Subcutaneous adipose tissue (tissue), 4 donors: ENCODE results near the gene BRSK1. TPM values are rescaled to one million over a fixed set of nuclear protein-coding genes. Genes with fewer than 3 reads are reported as not detected.

ENCODE experiments used
- CTCF ChIP-seq: fragments of 450-650 bp; IDR thresholded peaks from one replicate; pipeline ENCODE4 v1.5.1; 2016; ENCODE audit warnings: low read depth, mild to moderate bottlenecking, control low read depth, antibody characterized with exemption, moderate library complexity
- small RNA-seq: library from RNA; depleted of rRNA; stranded (forward); fragments of <200 nt; gene quantifications from one replicate; pipeline ENCODE3, GENCODE V24; 2016
- total RNA-seq, 4 donors: library from RNA; depleted of rRNA; stranded (reverse); fragments of >200 nt; gene quantifications; one replicate each; pipeline ENCODE4 v1.1.0, GENCODE V29; 2016

Gene BRSK1
- total RNA-seq, 4 donors from 2014 or later = 0.38 to 1.1 TPM; not detected in 2

DNA sequence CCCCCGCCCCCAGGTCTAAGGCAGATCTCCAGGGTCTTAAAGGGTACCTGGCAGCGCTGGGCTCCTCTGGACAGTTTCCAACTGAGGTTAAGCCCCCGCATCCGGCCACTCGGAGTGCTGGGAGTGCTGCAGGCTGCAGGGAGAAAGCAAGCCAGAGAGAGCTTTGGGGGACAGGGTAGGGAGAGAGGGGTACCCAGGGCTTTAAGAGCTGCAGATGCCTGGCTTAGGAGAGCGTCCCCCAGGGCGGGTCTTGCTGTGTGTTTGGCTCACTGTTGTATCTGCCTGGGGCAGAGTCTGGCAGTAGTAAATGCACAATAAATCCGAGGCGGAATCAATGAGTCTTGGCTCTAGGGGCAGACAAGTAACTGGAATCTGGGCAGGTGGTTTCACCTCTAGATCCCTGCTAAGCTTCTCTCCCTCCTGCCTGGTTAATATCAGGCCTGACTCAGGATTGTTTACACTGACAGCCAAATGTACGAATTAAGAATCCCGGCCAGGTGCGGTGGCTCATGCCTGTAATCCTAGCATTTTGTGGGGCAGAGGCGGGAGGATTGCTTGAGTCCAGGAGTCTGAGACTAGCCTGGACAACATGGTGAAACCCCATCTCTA, 71.5 kb downstream of the BRSK1 start:
- no peak for TF ChIP-seq CTCF

DNA sequence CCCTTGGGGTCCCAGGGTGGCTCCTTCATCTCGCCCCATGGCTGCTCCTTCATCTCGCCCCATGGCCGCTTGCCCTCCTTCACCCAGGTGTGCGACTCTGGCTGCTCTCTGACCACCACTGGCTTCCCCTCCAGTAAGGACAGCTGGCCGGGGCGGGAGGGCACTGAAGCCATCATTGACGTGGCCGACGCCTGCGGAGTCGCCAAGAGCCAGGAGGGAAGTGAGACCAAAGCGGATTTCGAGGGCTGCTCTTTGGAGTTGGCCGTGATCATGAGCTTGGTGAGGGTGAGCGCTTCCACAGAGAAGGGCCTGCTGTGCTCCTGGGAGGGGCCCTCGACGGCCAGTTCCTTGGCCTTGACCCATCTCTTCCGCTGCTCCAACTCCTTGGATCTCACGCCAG, 74.7 kb downstream of the BRSK1 start:
- TF ChIP-seq CTCF = no peak

DNA sequence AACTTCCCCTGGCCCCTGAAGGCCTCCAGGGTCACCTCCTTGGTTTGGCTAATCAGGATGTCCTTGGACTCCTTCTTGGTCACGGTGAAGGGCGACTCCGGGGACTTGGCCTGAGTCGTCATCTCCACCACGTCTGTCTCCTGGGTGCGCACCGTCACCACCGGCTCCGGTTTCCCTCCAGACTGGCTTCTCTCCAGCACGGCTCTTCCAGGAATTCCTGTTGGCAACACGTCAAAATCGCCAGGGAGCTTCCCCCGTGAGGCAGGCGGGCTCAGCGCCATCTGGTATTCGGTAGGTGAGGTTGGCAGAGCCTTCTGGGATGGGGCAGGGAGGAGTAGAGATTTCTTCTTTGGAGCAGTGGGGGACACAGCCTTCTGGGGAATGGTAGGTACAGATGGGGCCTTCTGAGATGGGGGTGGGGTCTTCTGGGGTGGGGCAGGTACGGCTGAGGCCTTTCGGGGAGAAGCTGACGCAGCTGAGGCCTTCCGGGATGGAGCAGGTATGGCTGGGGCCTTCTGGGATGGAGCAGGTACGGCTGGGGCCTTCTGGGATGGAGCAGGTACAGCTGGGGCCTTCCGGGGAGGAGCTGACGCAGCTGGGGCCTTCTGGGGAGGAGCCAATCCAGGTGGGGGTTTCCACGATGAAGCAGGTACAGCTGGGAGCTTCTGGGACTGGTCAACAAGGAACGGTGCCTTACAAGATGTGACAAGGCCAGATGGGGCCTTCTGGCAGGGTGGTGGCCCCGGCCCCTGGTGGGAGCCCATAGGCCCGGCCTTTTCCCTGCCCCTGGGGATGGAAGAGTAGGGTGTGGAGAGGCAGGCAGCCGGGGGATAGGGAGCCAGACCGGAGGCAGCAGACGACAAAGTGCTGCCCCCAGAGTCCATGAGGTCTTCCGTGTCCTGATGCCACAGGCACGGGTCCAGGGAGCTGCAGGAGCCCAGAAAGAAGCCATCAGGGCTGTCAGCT, 75.4 kb downstream of the BRSK1 start:
- TF ChIP-seq CTCF = no peak

GRCh38 chr19:55360902-55361301, 77.1 kb downstream of the BRSK1 start:
- no peak for TF ChIP-seq CTCF

Small RNA genes within 50 kb of the gene (small RNA-seq; reads per million reads assigned to genes)
- gene MIR6802 (not detected), gene MIR6803 (0.36 reads per million)

Other genes starting within 250 kb of the BRSK1 start
- not detected for gene GP6, start 245.7 kb upstream of the BRSK1 start, total RNA-seq
- gene RDH13, start 220.8 kb upstream of the BRSK1 start, total RNA-seq = 10 to 100 TPM in 1 of 4 donors, 1 to 10 TPM in 3; 2.6 to 14.3 (median 6.0) TPM
- under 1 TPM in 3 of 4 donors, not detected in 1; 0.33 to 0.66 (median 0.51) TPM for gene EPS8L1, start 208.1 kb upstream of the BRSK1 start, total RNA-seq
- 100 to 1,000 TPM in 1 of 4 donors, 10 to 100 TPM in 3; 30.0 to 149 (median 69.6) TPM for gene PPP1R12C, start 166.4 kb upstream of the BRSK1 start, total RNA-seq
- 10 to 100 TPM in 1 of 4 donors, not detected in 3; 17.5 TPM for gene TNNT1, start 134.8 kb upstream of the BRSK1 start, total RNA-seq
- not detected for gene TNNI3, start 126.3 kb upstream of the BRSK1 start, total RNA-seq
- gene DNAAF3, start 117.4 kb upstream of the BRSK1 start, total RNA-seq = under 1 TPM in 2 of 4 donors, not detected in 2; 0.34 to 0.88 TPM
- not detected for gene SYT5, start 103.7 kb upstream of the BRSK1 start, total RNA-seq
- gene PTPRH, start 74.5 kb upstream of the BRSK1 start, total RNA-seq = 1 to 10 TPM in 2 of 4 donors, under 1 TPM in 2; 0.19 to 2.9 (median 1.3) TPM
- 1 to 10 TPM in 1 of 4 donors, under 1 TPM in 1, not detected in 2; 0.22 to 2.3 TPM for gene TMEM86B, start 55.2 kb upstream of the BRSK1 start, total RNA-seq
- gene PPP6R1, start 25.0 kb upstream of the BRSK1 start, total RNA-seq = 10 to 100 TPM; 23.6 to 42.8 (median 26.6) TPM
- 10 to 100 TPM in 2 of 4 donors, 1 to 10 TPM in 2; 4.9 to 17.9 (median 10.4) TPM for gene HSPBP1, start 3.9 kb upstream of the BRSK1 start, total RNA-seq
- gene TMEM150B, start 41.3 kb downstream of the BRSK1 start, total RNA-seq = 10 to 100 TPM in 3 of 4 donors, 1 to 10 TPM in 1; 10.0 to 17.8 (median 14.4) TPM
- gene KMT5C, start 55.9 kb downstream of the BRSK1 start, total RNA-seq = 10 to 100 TPM in 1 of 4 donors, 1 to 10 TPM in 3; 7.0 to 24.1 (median 8.0) TPM
- gene COX6B2, start 70.7 kb downstream of the BRSK1 start, total RNA-seq = not detected
- gene GARIN5B, start 79.3 kb downstream of the BRSK1 start, total RNA-seq = not detected
- not detected for gene IL11, start 86.5 kb downstream of the BRSK1 start, total RNA-seq
- gene TMEM190, start 92.8 kb downstream of the BRSK1 start, total RNA-seq = not detected
- gene TMEM238, start 100.3 kb downstream of the BRSK1 start, total RNA-seq = 1 to 10 TPM in 1 of 4 donors, under 1 TPM in 1, not detected in 2; 0.44 to 2.8 TPM
- 100 to 1,000 TPM; 283 to 590 (median 367) TPM for gene RPL28, start 101.9 kb downstream of the BRSK1 start, total RNA-seq
- gene UBE2S, start 123.8 kb downstream of the BRSK1 start, total RNA-seq = 10 to 100 TPM in 1 of 4 donors, 1 to 10 TPM in 3; 4.1 to 12.8 (median 8.6) TPM
- gene SHISA7, start 159.3 kb downstream of the BRSK1 start, total RNA-seq = under 1 TPM in 1 of 4 donors, not detected in 3; 0.16 TPM
- 10 to 100 TPM; 38.2 to 62.4 (median 45.7) TPM for gene ISOC2, start 177.6 kb downstream of the BRSK1 start, total RNA-seq
- gene C19orf85, start 180.8 kb downstream of the BRSK1 start, total RNA-seq = not detected
- gene ZNF628, start 192.6 kb downstream of the BRSK1 start, total RNA-seq = 1 to 10 TPM in 3 of 4 donors, under 1 TPM in 1; 0.88 to 2.6 (median 2.3) TPM
- gene NAT14, start 201.2 kb downstream of the BRSK1 start, total RNA-seq = 1 to 10 TPM; 1.0 to 2.3 (median 1.6) TPM
- gene SSC5D, start 204.4 kb downstream of the BRSK1 start, total RNA-seq = 10 to 100 TPM in 2 of 4 donors, 1 to 10 TPM in 2; 2.1 to 16.7 (median 9.1) TPM